Measurements from ENCODE around the gene P2RX7. TPM values are rescaled to one million over a fixed set of nuclear protein-coding genes. Genes with fewer than 3 reads are reported as not detected.

Gene P2RX7
- polyA plus RNA-seq, 2 of the 4 experiments (the other 2 are of a cell fraction) = 0.03 TPM; not detected in 1

- H3K4me3 ChIP-seq = no peak overlapping the region
- no peak overlapping the region for H3K27ac ChIP-seq
- 50% methylated on average over 3 of the region's 3 CpGs for WGBS (ENCODE audit: missing lambda C conversion rate)
- POLR2A ChIA-PET = no interaction called here
- H3K4me1 ChIP-seq = no peaks in the 10 kb centered on the region
- no peak for TF ChIP-seq ATOH8 (CRISPR knock-in tag; IDR thresholded peaks at IDR 0.05; ENCODE audit: low read depth)
- no peak for DNase-seq (ENCODE audit: low read depth in 1 of 2, low spot score in 1 of 2)
- no peak overlapping the region for H3K4me2 ChIP-seq
- ATAC-seq = no peak
- CTCF ChIA-PET = interaction anchor here (1.2 to 2.2 kb wide), 3 partner anchors 13 to 113 kb away, joined by 3 to 4 read pairs (median 4); no protein-coding TSS in a partner anchor
- FAIRE-seq = no peak
- no peaks in the 10 kb centered on the region for H3K9me3 ChIP-seq
Observed at GRCh38 chr12:121191151-121191550, 58.5 kb downstream of the P2RX7 start.

GRCh38 chr12:121196902-121197301 lies 64.2 kb downstream of the P2RX7 start:
- no peaks in the 10 kb centered on the region for H3K9me3 ChIP-seq
- no peak overlapping the region for H3K4me3 ChIP-seq
- WGBS (ENCODE audit: missing lambda C conversion rate) = 55% methylated on average over 6 of the region's 6 CpGs
- POLR2A ChIA-PET = no interaction called here
- ATAC-seq (peak in 1 of 2 experiments; percentile 29; a peak in 1 of 6 replicates), FAIRE-seq (no peak), DNase-seq (ENCODE audit: low read depth in 1 of 2, low spot score in 1 of 2) (no peak)
- H3K4me1 ChIP-seq = no peaks in the 10 kb centered on the region
- H3K27ac ChIP-seq = no peak overlapping the region
- no peak overlapping the region for H3K4me2 ChIP-seq
- TF ChIP-seq EP300 (IDR thresholded peaks at IDR 0.05) = no peak
- TF ChIP-seq HMGXB4 (CRISPR knock-in tag; IDR thresholded peaks at IDR 0.05; ENCODE audit: borderline replicate concordance) = no peak
- no peak for TF ChIP-seq MAX (IDR thresholded peaks at IDR 0.05)
- TF ChIP-seq HEYL (CRISPR knock-in tag; IDR thresholded peaks at IDR 0.05) = no peak
- no peak for TF ChIP-seq RNF2 (IDR thresholded peaks at IDR 0.05; ENCODE audit: borderline replicate concordance, low read depth)
- no peak for TF ChIP-seq HES2 (IDR thresholded peaks at IDR 0.05)
- TF ChIP-seq PHF8 (IDR thresholded peaks at IDR 0.05; ENCODE audit: borderline replicate concordance, low read depth) = no peak
- no peak for TF ChIP-seq REST (IDR thresholded peaks at IDR 0.05)
- no peak for TF ChIP-seq RCOR1 (IDR thresholded peaks at IDR 0.05; ENCODE audit: low read depth, low read length)
- no peak for TF ChIP-seq FOSB (CRISPR knock-in tag; IDR thresholded peaks at IDR 0.05)
- TF ChIP-seq NR3C1 (IDR thresholded peaks at IDR 0.05) = no peak
- TF ChIP-seq MAFK (IDR thresholded peaks at IDR 0.05; ENCODE audit: partially characterized antibody) = no peak
- TF ChIP-seq ESRRA (IDR thresholded peaks at IDR 0.05; ENCODE audit: borderline replicate concordance, low read length) = no peak
- CTCF ChIA-PET = interaction anchor here (0.8 kb wide), 1 partner anchor 38 kb away, joined by 3 read pairs; no protein-coding TSS in a partner anchor

GRCh38 chr12:121198949-121199348 lies 66.3 kb downstream of the P2RX7 start:
- H3K27ac ChIP-seq = no peak overlapping the region
- no peaks in the 10 kb centered on the region for H3K9me3 ChIP-seq
- no peak overlapping the region for H3K4me2 ChIP-seq
- CTCF ChIA-PET = no interaction called here
- POLR2A ChIA-PET = no interaction called here
- H3K4me1 ChIP-seq = no peaks in the 10 kb centered on the region
- WGBS (ENCODE audit: missing lambda C conversion rate) = 33% methylated on average over 7 of the region's 7 CpGs
- peak in 1 of 2 experiments; percentile 52; a peak in 3 of 6 replicates for ATAC-seq
- no peak overlapping the region for H3K4me3 ChIP-seq
- no peak for FAIRE-seq
- no peak for DNase-seq (ENCODE audit: low read depth in 1 of 2, low spot score in 1 of 2)
- TF ChIP-seq TP53 (CRISPR knock-in tag; IDR thresholded peaks at IDR 0.05) = no peak
- no peak for TF ChIP-seq FOSL2 (IDR thresholded peaks at IDR 0.05)
- no peak for TF ChIP-seq FOSL2 (CRISPR knock-in tag; IDR thresholded peaks at IDR 0.05)
- TF ChIP-seq HOXA7 (CRISPR knock-in tag; IDR thresholded peaks at IDR 0.05) = no peak
- TF ChIP-seq ESRRA (IDR thresholded peaks at IDR 0.05; ENCODE audit: borderline replicate concordance, low read length) = no peak
- no peak for TF ChIP-seq ATOH8 (CRISPR knock-in tag; IDR thresholded peaks at IDR 0.05; ENCODE audit: low read depth)
- TF ChIP-seq ELK1 (IDR thresholded peaks at IDR 0.05; ENCODE audit: low read depth, low read length) = no peak
- TF ChIP-seq EP300 (IDR thresholded peaks at IDR 0.05) = no peak
- no peak for TF ChIP-seq NFE2L2 (conservative IDR thresholded peaks at IDR 0.05; ENCODE audit: low read length)
- no peak for TF ChIP-seq HMGXB4 (CRISPR knock-in tag; IDR thresholded peaks at IDR 0.05; ENCODE audit: borderline replicate concordance)
- TF ChIP-seq CEBPB (IDR thresholded peaks at IDR 0.05) = no peak
